Retina (tissue), 1 donor: ENCODE measurements around the gene MASP1.
"Not testable (repeated sequence)": the region's sequence is repeated elsewhere in the genome, so short reads cannot be mapped to it uniquely, and the experiment has no call there.

Source experiments
- DNase-seq: peaks from one replicate; pipeline ENCODE4 v3.0.0-alpha.2; 2016

Gene MASP1

DNA sequence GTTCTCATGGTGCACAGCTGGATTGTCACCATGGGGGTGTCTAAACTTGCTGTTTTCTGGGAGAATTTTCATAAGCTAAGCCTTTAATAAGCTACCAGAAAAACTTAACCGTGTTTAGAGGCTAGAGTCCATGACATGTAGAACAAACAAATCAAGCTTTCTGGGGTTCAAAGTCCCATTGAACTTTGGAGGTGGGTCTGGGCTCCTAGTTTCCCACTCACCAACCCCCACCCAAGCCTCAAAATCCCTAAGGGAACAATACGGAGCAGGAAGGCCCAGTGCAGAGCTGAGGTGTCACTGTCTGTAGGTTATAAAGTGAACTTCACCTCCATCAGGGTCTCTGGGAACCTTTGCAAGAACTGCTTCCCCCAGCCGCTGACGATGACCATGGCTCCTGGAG is 68.7 kb downstream of the MASP1 start:
- no peak for DNase-seq

- no peak for DNase-seq
Measured at GRCh38 chr3:187215460-187215859, 76.1 kb downstream of the MASP1 start.

- no peak for DNase-seq
Measured at GRCh38 chr3:187213616-187214015, 77.9 kb downstream of the MASP1 start.

DNA sequence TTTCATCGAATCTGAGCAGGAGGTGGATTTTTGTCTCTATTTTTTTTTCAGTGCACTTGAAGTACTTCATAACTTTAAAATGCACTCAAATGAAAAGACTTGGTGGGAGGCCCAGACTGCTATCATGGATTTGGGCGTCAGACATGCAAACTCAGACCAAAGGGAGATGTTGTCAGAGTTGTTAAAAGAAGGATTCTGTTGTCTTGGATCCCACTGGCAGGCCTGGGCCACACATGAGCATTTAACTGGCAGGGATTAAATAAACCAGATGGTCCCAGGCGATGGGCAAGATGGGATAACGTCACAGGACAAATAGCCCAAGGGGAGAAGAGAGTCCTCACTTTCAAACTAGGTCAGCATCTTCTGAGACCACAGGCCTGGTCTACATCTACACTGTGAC is 78.8 kb downstream of the MASP1 start:
- no peak for DNase-seq

DNA sequence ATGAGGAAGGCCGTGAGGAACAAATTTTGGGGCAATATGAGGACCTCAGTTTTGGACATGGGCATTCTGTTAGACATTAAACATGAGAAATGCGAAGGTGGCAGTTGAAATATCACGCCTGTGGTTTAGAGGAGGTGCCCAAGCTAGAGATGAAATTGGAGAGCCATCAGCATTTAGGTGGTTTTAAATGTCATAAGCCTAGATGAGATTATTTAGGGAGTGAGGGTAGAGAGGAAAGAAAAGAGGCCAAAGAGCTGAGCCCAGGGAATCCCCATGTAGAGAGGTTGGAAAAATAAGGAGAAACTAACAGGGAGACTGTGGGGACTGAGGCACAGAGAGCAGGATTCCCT is 79.4 kb downstream of the MASP1 start:
- DNase-seq, result no peak

DNA sequence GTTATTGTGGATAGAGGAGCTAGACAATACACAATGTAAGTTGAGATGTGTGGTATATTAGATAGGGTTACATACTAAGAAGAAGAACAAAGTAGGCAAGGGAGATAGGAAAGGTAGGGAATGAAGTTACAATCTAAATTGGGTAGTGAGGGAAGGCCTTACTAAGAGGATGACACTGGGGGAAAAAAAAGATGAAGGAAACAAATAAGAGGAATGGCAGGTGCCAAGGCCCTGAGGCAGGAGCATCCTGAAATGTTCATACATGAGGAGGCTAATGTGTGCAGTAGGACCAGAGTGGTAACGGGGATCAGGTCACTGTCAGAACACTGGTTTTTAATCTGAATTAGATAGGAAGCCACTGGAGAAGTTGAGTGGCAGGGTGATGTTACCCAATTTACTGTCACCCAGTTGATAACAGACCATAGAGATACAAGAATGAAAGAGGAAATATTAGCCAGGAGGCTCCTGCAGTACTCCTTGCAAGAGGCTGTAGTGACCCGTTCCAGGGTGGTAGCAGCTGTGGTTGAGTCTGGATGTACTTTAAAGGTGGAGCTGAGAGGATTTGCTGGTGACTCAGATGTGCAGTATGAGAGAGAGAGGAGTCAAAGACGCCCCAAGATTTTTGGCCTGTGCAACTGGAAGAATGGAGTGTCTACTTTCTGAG is 79.9 kb downstream of the MASP1 start:
- no peak for DNase-seq

GRCh38 chr3:187210545-187211327 is 80.8 kb downstream of the MASP1 start:
- DNase-seq, result no peak

DNA sequence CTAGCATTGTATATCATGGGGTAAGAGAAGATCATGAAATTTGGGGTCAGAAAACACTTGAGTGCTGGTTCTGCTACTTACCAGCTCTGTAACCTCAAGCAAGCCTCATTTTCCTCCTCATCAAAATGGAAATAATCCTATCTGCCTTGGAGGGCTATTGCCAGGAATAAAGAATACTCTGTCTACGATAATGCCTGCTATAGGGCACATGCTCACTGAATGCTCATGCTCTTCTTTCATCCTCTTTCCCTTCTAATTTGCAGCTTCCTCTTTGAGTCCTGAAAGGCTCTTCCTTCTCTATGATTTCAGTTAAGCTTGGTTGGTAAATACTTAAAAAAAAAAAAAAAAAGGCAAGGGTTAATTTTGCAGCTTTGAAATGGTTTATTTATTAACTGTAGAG is 81.4 kb downstream of the MASP1 start:
- DNase-seq, result no peak

DNA sequence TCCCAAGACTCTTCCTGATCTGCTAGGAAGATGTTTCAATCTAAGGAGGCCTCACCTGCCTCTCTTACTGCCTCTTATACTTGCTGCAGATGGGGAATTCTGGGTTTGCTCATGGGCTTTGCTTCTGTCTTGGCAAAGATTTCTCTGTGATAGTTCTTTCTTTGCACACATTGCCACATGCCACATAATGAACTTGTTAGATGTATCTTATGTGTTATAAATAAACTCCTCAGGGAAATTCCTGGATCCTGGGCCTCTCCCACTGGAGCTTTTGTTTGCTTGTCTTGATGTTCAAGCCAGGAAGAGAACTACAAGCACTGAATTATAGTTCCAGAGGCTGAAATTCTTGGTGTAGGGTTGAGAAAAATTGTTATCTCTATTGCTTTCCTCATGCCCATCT is 82.0 kb downstream of the MASP1 start:
- DNase-seq, result no peak

DNA sequence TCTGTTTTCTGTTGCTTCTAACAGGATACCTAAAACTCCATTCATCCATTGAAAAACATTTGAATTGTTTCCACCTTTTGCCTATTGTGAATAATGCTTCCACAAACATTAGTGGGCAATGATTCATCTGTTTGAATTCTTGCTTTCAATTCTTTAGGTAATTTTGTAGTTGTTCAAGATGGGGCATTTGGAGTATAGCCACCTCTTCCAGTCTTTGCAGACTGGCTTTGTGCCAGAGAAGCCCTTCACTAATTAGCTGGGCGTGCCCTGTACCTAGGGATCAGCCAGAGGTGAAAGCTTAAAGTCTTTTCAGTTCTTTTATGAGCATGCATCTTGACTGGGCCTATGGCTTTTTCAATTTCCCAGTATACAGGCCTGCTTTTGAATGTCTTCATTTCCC is 83.4 kb downstream of the MASP1 start:
- DNase-seq, result no peak

GRCh38 chr3:187207624-187208023 is 83.9 kb downstream of the MASP1 start:
- DNase-seq, result no peak

DNA sequence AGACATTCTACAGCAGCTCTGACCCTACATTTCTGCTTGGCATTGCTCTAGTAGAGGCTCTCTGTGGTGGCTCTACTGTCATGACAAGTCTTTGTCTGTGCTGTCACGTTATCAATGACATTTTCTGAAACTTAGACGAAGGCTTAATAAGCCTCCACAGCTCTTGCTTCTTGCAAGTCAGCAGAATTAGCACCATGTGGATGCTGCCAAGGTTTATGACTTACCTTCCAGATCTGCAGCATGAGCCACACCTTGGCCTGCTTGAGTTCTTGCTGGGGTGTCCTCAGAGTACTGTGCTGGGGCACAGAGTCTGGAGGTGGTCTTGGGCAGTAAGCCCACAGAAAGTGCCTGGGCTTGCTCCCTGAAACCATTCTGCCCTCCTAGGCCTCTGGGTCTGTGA is 84.5 kb downstream of the MASP1 start:
- DNase-seq, result no peak

DNA sequence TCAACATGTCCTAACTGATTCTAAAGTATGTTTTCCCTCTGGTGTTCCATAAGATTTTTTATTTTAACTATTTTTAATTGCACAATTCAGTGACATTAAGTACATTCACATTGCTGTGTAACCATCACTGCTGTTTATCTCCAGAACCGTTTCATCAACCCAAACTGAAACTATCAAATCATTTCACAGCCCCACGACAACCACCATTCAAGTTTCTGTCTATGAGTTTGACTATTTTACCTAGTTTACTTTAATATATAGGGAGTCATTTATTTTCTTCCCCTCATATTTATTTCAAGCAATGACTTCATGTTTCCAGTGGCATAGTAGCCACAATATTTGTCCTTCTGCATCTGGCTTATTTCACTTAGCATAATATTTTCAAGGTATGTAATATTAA is 85.9 kb downstream of the MASP1 start:
- no peak for DNase-seq

GRCh38 chr3:187199463-187200050 is 92.0 kb downstream of the MASP1 start:
- not testable (repeated sequence) for DNase-seq

GRCh38 chr3:187198490-187198889 is 93.0 kb downstream of the MASP1 start:
- DNase-seq, result no peak

- peak; percentile 44 for DNase-seq
Measured at GRCh38 chr3:187197335-187197649, 94.2 kb downstream of the MASP1 start, which contains the start of gene RTP1. Gene RTP1 (plus strand): TSS chr3:187197486. CDS start chr3:187197516, 30 bp downstream.

DNA sequence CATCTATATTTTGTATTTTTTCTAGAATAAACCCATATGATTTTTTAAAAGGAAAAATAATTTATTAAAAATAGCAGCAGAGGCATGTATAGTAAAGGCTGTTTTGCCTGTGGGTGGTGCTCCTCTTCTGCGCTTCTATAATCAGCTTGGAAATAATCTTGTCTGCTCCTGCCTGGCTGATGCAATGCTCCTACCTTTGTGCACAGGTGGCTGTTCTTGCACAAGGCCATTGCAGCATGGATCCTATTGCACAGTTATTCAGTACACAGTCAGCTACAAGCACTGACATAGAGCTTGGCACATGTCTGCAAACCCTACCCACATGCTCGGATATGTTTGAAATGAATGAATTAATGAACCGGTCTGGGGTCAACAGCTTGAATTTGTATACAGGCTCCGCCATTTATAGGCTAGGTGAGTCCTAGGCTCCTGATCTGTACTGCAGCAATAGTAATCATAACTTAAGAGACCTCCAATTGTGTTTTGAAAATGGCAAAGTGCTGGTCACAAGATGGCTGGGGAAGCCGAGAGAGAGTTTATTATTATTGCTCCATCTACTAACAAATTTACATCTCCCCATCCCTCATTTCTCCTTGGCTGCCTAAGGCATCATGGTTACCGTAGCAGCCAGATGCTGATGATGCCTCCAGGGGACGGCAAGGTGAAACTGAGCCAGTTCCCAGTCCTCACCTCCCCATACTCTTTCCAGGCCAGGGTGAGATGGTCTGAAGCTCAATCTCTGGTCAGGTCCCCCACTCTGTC is 94.8 kb downstream of the MASP1 start:
- no peak for DNase-seq

GRCh38 chr3:187193181-187193580 is 98.4 kb downstream of the MASP1 start:
- no peak for DNase-seq

DNA sequence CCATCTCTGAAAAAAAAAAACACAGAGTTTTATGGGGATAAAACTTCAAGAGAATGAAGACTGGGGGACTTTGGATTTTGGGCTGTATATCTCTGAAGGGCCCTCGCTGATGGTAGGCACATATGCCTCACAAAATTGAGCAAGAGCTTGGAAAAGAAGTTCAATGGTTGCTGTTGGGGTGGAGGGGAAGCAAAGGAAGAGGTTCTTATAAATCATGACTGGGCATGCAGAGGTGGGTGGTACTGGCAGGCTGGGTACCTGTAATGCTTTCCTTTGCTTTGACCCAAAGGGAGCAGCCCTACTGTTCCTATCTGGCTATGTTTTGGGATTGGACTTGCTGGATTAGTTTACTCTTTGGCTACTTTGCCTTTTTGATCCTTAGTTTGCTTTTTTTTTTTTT is 100.3 kb downstream of the MASP1 start:
- no peak for DNase-seq

DNA sequence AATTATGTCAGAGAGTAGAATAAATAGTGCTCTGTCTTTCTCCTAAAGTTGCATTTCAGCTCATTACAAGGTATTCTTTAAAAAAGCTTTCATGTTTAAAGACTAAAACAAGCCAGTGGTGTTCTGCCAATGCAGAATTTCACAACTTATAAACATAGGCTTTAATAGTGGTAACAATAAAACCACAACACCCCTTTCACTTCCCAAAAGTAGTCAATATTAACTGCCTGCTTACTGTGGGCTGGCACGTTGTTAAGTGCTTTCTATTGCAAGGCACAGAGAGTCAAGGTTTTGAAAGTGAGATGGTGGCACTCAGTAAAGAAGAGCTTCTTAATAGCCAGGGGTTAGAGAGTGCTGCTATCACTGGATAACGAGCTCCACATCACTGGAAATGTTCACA is 102.6 kb downstream of the MASP1 start:
- no peak for DNase-seq

- DNase-seq, result no peak
Measured at GRCh38 chr3:187186801-187187421, 104.6 kb downstream of the MASP1 start.

- DNase-seq, result no peak
Measured at GRCh38 chr3:187186375-187186774, 105.2 kb downstream of the MASP1 start.

GRCh38 chr3:187185759-187186158 is 105.8 kb downstream of the MASP1 start:
- DNase-seq, result no peak
